ENCODE results near the gene RNF34.
"Not testable (repeated sequence)": the region's sequence is repeated elsewhere in the genome, so short reads cannot be mapped to it uniquely, and the experiment has no call there.

Gene RNF34

GRCh38 chr12:121399391-121400331 lies at the start of gene RNF34:
Gene RNF34, plus strand, starts transcription at chr12:121400118. Its CDS starts 95 bp downstream, at chr12:121400213.
- DNase-seq (ENCODE audit: low spot score): peak; percentile 97

- DNase-seq (ENCODE audit: low spot score): peak; percentile 99
Measured at GRCh38 chr12:121351820-121352681, 47.9 kb upstream of the RNF34 start, which contains the start of gene ANAPC5. Gene ANAPC5, minus strand, starts transcription at chr12:121352411. Its CDS starts 71 bp downstream, at chr12:121352340.

GRCh38 chr12:121352682-121353018 lies 47.3 kb upstream of the RNF34 start:
- DNase-seq (ENCODE audit: low spot score): no peak

- no peak for DNase-seq (ENCODE audit: low spot score)
Measured at GRCh38 chr12:121355818-121356217, 44.1 kb upstream of the RNF34 start.

GRCh38 chr12:121356657-121357056 lies 43.3 kb upstream of the RNF34 start:
- no peak for DNase-seq (ENCODE audit: low spot score)

GRCh38 chr12:121357331-121357730 lies 42.6 kb upstream of the RNF34 start:
- DNase-seq (ENCODE audit: low spot score): no peak

GRCh38 chr12:121358073-121358472 lies 41.8 kb upstream of the RNF34 start:
- DNase-seq (ENCODE audit: low spot score): no peak

GRCh38 chr12:121364683-121365121 lies 35.2 kb upstream of the RNF34 start:
- DNase-seq (ENCODE audit: low spot score): no peak

- no peak for DNase-seq (ENCODE audit: low spot score)
Measured at GRCh38 chr12:121365416-121366062, 34.4 kb upstream of the RNF34 start.

GRCh38 chr12:121366063-121366459 lies 33.9 kb upstream of the RNF34 start:
- no peak for DNase-seq (ENCODE audit: low spot score)

- no peak for DNase-seq (ENCODE audit: low spot score)
Measured at GRCh38 chr12:121371404-121371803, 28.5 kb upstream of the RNF34 start.

GRCh38 chr12:121373755-121374154 lies 26.2 kb upstream of the RNF34 start:
- no peak for DNase-seq (ENCODE audit: low spot score)

- DNase-seq (ENCODE audit: low spot score): not testable (repeated sequence)
Measured at GRCh38 chr12:121374336-121374735, 25.6 kb upstream of the RNF34 start.

GRCh38 chr12:121374945-121375584 lies 24.9 kb upstream of the RNF34 start:
- DNase-seq (ENCODE audit: low spot score): not testable (repeated sequence)

- DNase-seq (ENCODE audit: low spot score): no peak
Measured at GRCh38 chr12:121376754-121377697, 22.9 kb upstream of the RNF34 start.

- DNase-seq (ENCODE audit: low spot score): no peak
Measured at GRCh38 chr12:121378736-121379135, 21.2 kb upstream of the RNF34 start.

GRCh38 chr12:121379945-121380344 lies 20.0 kb upstream of the RNF34 start:
- DNase-seq (ENCODE audit: low spot score): no peak

GRCh38 chr12:121383601-121384021 lies 16.3 kb upstream of the RNF34 start:
- no peak for DNase-seq (ENCODE audit: low spot score)

- not testable (repeated sequence) for DNase-seq (ENCODE audit: low spot score)
Measured at GRCh38 chr12:121384891-121385290, 15.0 kb upstream of the RNF34 start.

- DNase-seq (ENCODE audit: low spot score): no peak
Measured at GRCh38 chr12:121388421-121388981, 11.4 kb upstream of the RNF34 start.
